H1 (cell line): ENCODE results near the gene ADRM1. TPM values are rescaled to one million over a fixed set of nuclear protein-coding genes. Genes with fewer than 3 reads are reported as not detected.

Source experiments
- CTCF ChIA-PET: fragments of 300-600 bp; sonication (Branson Sonifier 250); formaldehyde crosslinking; loops from one replicate; lab custom pipeline; 2021; ENCODE audit not compliant: partially characterized antibody; lab: Charles Lee
- POLR2A ChIA-PET: fragments of 300-600 bp; sonication (Branson Sonifier 250); formaldehyde crosslinking; loops from one replicate; lab custom pipeline; 2021; ENCODE audit warnings: inconsistent platforms; ENCODE audit not compliant: partially characterized antibody; lab: Charles Lee
- DNase-seq, 2 experiments: peaks; one replicate each; pipeline versions ENCODE4 v3.0.0 to v3.0.0-alpha.2; 2010 to 2022; ENCODE audit warnings: low spot score in 2 of 2, low read depth in 1 of 2, mixed read lengths in 1 of 2
- FAIRE-seq: peaks from 2 replicates; lab custom pipeline; 2011; peaks lifted over from hg19 to GRCh38; lab: Jason Lieb, UNC
- H2AFZ ChIP-seq: 2 replicates; pipeline ENCODE4 v1.8.1; 2012; ENCODE audit warnings: low read length, inconsistent platforms
- H2AK5ac ChIP-seq: 2 replicates; pipeline ENCODE4 v1.6.1; 2013; ENCODE audit warnings: low read depth, low read length
- H2BK120ac ChIP-seq: replicated peaks from 2 replicates; pipeline ENCODE3; 2013; ENCODE audit warnings: low read depth, low read length, inconsistent platforms
- H2BK12ac ChIP-seq: 2 replicates; pipeline ENCODE4 v1.6.1; 2013; ENCODE audit warnings: low read depth, low read length
- H2BK15ac ChIP-seq: 2 replicates; pipeline ENCODE4 v1.6.1; 2013; ENCODE audit warnings: low read length
- H2BK20ac ChIP-seq: 2 replicates; pipeline ENCODE4 v1.6.1; 2013; ENCODE audit warnings: low read length
- H2BK5ac ChIP-seq: 2 replicates; pipeline ENCODE4 v1.6.1; 2013; ENCODE audit warnings: low read depth, low read length
- H3K14ac ChIP-seq: 2 replicates; pipeline ENCODE4 v1.6.1; 2013; ENCODE audit warnings: inconsistent platforms; ENCODE audit not compliant: insufficient read length
- H3K18ac ChIP-seq: 2 replicates; pipeline ENCODE4 v1.6.1; 2013; ENCODE audit warnings: low read length; ENCODE audit errors: extremely low read depth
- H3K23ac ChIP-seq: 2 replicates; pipeline ENCODE4 v1.6.1; 2013; ENCODE audit warnings: inconsistent platforms; ENCODE audit not compliant: insufficient read length
- H3K23me2 ChIP-seq: 2 replicates; pipeline ENCODE4 v1.6.1; 2013; ENCODE audit warnings: low read depth, low read length
- H3K27ac ChIP-seq: 2 replicates; pipeline ENCODE4 v1.6.1; 2011; ENCODE audit warnings: low read depth, low read length, inconsistent platforms
- H3K27me3 ChIP-seq, 4 experiments: replicated peaks in 1 of 4; 1 replicate in 1 of 4; 2 replicates in 3 of 4; pipeline versions ENCODE4 v1.6.1 to v1.8.1; 2011 to 2013; ENCODE audit warnings: low read length in 3 of 4, mild to moderate bottlenecking in 3 of 4, inconsistent platforms in 2 of 4, mixed read lengths in 2 of 4, moderate library complexity in 1 of 4; ENCODE audit not compliant: control insufficient read depth in 3 of 4, insufficient read depth in 3 of 4; ENCODE audit errors: extremely low read depth in 1 of 4
- H3K36me3 ChIP-seq, 4 experiments: 2 replicates each; pipeline versions ENCODE4 v1.6.1 to v1.8.1; 2011 to 2013; ENCODE audit warnings: mild to moderate bottlenecking in 4 of 4, low read length in 3 of 4, moderate library complexity in 2 of 4, control low read depth in 1 of 4, inconsistent platforms in 1 of 4; ENCODE audit not compliant: insufficient read depth in 4 of 4, control insufficient read depth in 2 of 4
- H3K4ac ChIP-seq: replicated peaks from 2 replicates; pipeline ENCODE3; 2013; ENCODE audit warnings: low read length, low read depth, mixed read lengths, inconsistent platforms; ENCODE audit not compliant: insufficient read length
- H3K4me1 ChIP-seq, 4 experiments: replicated peaks in 1 of 4; 1 replicate in 1 of 4; 2 replicates in 3 of 4; pipeline versions ENCODE4 v1.6.1 to v1.8.1; 2011 to 2013; ENCODE audit warnings: low read length in 3 of 4, inconsistent platforms in 2 of 4, mixed read lengths in 1 of 4; ENCODE audit not compliant: insufficient read depth in 4 of 4, control insufficient read depth in 3 of 4
- H3K4me2 ChIP-seq, 2 experiments: 2 replicates each; pipeline versions ENCODE4 v1.6.1 to v1.8.1; 2011 to 2013; ENCODE audit warnings: low read depth in 2 of 2, low read length in 2 of 2, control low read depth in 1 of 2, inconsistent platforms in 1 of 2, mild to moderate bottlenecking in 1 of 2; ENCODE audit not compliant: insufficient read depth in 1 of 2
- H3K4me3 ChIP-seq, 4 experiments: fragments of 200-600, 300-600 bp in 1 of 4; sonication (generic), shearing (Covaris generic), sonication (Bioruptor Twin) in 1 of 4; 2 replicates each; pipeline versions ENCODE4 v1.5.1 to v1.8.1; 2011 to 2016; ENCODE audit warnings: low read length in 4 of 4, low read depth in 3 of 4, control low read depth in 2 of 4, inconsistent platforms in 2 of 4, mild to moderate bottlenecking in 2 of 4, mixed read lengths in 1 of 4, moderate library complexity in 1 of 4; ENCODE audit not compliant: insufficient read depth in 2 of 4; ENCODE audit errors: extremely low read depth in 1 of 4
- H3K56ac ChIP-seq: replicated peaks from 2 replicates; pipeline ENCODE3; 2013; ENCODE audit warnings: low read depth, mild to moderate bottlenecking, mixed read lengths, low read length, inconsistent platforms; ENCODE audit not compliant: insufficient read length
- H3K79me1 ChIP-seq: 2 replicates; pipeline ENCODE4 v1.6.1; 2013; ENCODE audit warnings: low read depth, low read length, control low read depth
- H3K79me2 ChIP-seq, 2 experiments: 2 replicates each; pipeline versions ENCODE4 v1.6.1 to v1.8.1; 2012 to 2013; ENCODE audit warnings: low read length in 2 of 2, mild to moderate bottlenecking in 2 of 2, inconsistent platforms in 1 of 2; ENCODE audit not compliant: insufficient read depth in 2 of 2, control insufficient read depth in 1 of 2
- H3K9ac ChIP-seq, 4 experiments: replicated peaks in 1 of 4; 1 replicate in 1 of 4; 2 replicates in 3 of 4; pipeline versions ENCODE4 v1.6.1 to v1.8.1; 2011 to 2013; ENCODE audit warnings: low read depth in 3 of 4, low read length in 3 of 4, control low read depth in 2 of 4, mild to moderate bottlenecking in 2 of 4, moderate library complexity in 2 of 4, inconsistent platforms in 1 of 4; ENCODE audit errors: extremely low read depth in 1 of 4
- H3K9me3 ChIP-seq, 2 experiments: 2 replicates each; pipeline versions ENCODE4 v1.6.1 to v1.8.1; 2012 to 2013; ENCODE audit warnings: mild to moderate bottlenecking in 2 of 2, moderate library complexity in 2 of 2, control low read depth in 1 of 2, inconsistent platforms in 1 of 2, low read depth in 1 of 2, low read length in 1 of 2, mixed read lengths in 1 of 2; ENCODE audit not compliant: insufficient read depth in 2 of 2
- H4K20me1 ChIP-seq, 2 experiments: replicated peaks in 1 of 2; 2 replicates each; pipeline versions ENCODE3 to v1.8.1; 2011 to 2013; ENCODE audit warnings: inconsistent platforms in 2 of 2, low read length in 2 of 2, mild to moderate bottlenecking in 1 of 2; ENCODE audit not compliant: insufficient read depth in 2 of 2, control insufficient read depth in 1 of 2
- H4K5ac ChIP-seq: 2 replicates; pipeline ENCODE4 v1.6.1; 2013; ENCODE audit warnings: low read length, low read depth, mixed read lengths, inconsistent platforms; ENCODE audit not compliant: insufficient read length
- H4K8ac ChIP-seq: 2 replicates; pipeline ENCODE4 v1.8.0; 2013; ENCODE audit warnings: mild to moderate bottlenecking, moderate library complexity, low read length, inconsistent platforms; ENCODE audit not compliant: insufficient read depth; ENCODE audit errors: extremely low read depth
- H4K91ac ChIP-seq: replicated peaks from 2 replicates; pipeline ENCODE3; 2013; ENCODE audit warnings: low read length, mixed read lengths, inconsistent platforms; ENCODE audit not compliant: insufficient read length
- CREB1 ChIP-seq: IDR thresholded peaks from 2 replicates; pipeline ENCODE4 v1.6.1; 2012; ENCODE audit warnings: inconsistent platforms
- CTBP2 ChIP-seq: IDR thresholded peaks from 2 replicates; pipeline ENCODE4 v1.7.0; 2011; ENCODE audit warnings: borderline replicate concordance, mild to moderate bottlenecking, moderate library complexity, mixed read lengths, low read length; ENCODE audit not compliant: insufficient read depth, insufficient read length
- HDAC2 ChIP-seq, 2 experiments: fragments of 300-600 bp in 1 of 2; sonication (generic) in 1 of 2; IDR thresholded peaks; 2 replicates each; pipeline ENCODE4 v1.6.1; 2011 to 2012; ENCODE audit warnings: low read depth in 2 of 2, low read length in 2 of 2, mild to moderate bottlenecking in 2 of 2, moderate library complexity in 2 of 2, borderline replicate concordance in 1 of 2, inconsistent platforms in 1 of 2
- RFX5 ChIP-seq: IDR thresholded peaks from 2 replicates; pipeline ENCODE4 v1.6.1; 2011; ENCODE audit warnings: low read depth, low read length, improper control_type of control experiment, borderline replicate concordance
- SAP30 ChIP-seq: fragments of 300-600 bp; sonication (generic); IDR thresholded peaks from 2 replicates; pipeline ENCODE4 v1.7.1; 2012; ENCODE audit warnings: low read length, moderate library complexity, mild to moderate bottlenecking, inconsistent platforms; ENCODE audit not compliant: insufficient read depth, insufficient replicate concordance
- TAF1 ChIP-seq: IDR thresholded peaks from 2 replicates; pipeline ENCODE4 v1.6.1; 2011; ENCODE audit warnings: mild to moderate bottlenecking, low read depth, low read length
- YY1 ChIP-seq: IDR thresholded peaks from 2 replicates; pipeline ENCODE4 v1.6.1; 2011; ENCODE audit warnings: low read depth, mild to moderate bottlenecking, low read length
- WGBS, 2 experiments: shearing (Covaris generic) in 1 of 2; methylation state at CpG; one replicate each; pipeline versions ENCODE4 v1.1.6 to v1.1.7; 2013 to 2015; ENCODE audit warnings: low lambda C conversion rate in 2 of 2, mixed read lengths in 2 of 2, inconsistent platforms in 1 of 2, low coverage in 1 of 2, missing lambda C conversion rate in 1 of 2; ENCODE audit not compliant: insufficient replicate concordance in 2 of 2, insufficient coverage in 1 of 2, insufficient read length in 1 of 2; ENCODE audit errors: extremely low coverage in 1 of 2, missing lambda C conversion rate in 1 of 2; 5-methylcytosine and 5-hydroxymethylcytosine counted together
- polyA plus RNA-seq, 7 experiments: library from polyadenylated mRNA; depleted of rRNA in 3 of 7; stranded (reverse) in 5 of 7; unstranded in 2 of 7; fragments of >200 nt in 5 of 7; fragments of 200-250 nt in 2 of 7; gene quantifications; 1 replicate in 5 of 7; 2 replicates in 1 of 7; 4 replicates in 1 of 7; pipeline versions ENCODE4 v1.2.1 to v1.2.3, GENCODE V29; 2011 to 2013; ENCODE audit warnings: missing spikeins in 2 of 7, mixed read lengths in 2 of 7
- total RNA-seq: library from RNA; stranded (reverse); fragmentation: NEBNext Ultra II Directional; extraction: Animal tissue kit (Norgen Biotek cat#: 25700); gene quantifications from 2 replicates; pipeline ENCODE4 v1.2.1, GENCODE V29; 2021
- TF ChIP-seq, protein P1 (sequence below): IDR thresholded peaks from 2 replicates; pipeline ENCODE4 v1.6.1; 2012; ENCODE audit warnings: inconsistent platforms
- TF ChIP-seq, protein P2 (sequence below): IDR thresholded peaks from 2 replicates; pipeline ENCODE4 v1.6.1; 2012; ENCODE audit warnings: low read length, inconsistent platforms

Gene ADRM1
- total and polyA plus RNA-seq, 2 of the 8 experiments (the other 6 are each of a cell fraction or from before 2014, with no cell fraction given): 126 to 214 TPM

DNA sequence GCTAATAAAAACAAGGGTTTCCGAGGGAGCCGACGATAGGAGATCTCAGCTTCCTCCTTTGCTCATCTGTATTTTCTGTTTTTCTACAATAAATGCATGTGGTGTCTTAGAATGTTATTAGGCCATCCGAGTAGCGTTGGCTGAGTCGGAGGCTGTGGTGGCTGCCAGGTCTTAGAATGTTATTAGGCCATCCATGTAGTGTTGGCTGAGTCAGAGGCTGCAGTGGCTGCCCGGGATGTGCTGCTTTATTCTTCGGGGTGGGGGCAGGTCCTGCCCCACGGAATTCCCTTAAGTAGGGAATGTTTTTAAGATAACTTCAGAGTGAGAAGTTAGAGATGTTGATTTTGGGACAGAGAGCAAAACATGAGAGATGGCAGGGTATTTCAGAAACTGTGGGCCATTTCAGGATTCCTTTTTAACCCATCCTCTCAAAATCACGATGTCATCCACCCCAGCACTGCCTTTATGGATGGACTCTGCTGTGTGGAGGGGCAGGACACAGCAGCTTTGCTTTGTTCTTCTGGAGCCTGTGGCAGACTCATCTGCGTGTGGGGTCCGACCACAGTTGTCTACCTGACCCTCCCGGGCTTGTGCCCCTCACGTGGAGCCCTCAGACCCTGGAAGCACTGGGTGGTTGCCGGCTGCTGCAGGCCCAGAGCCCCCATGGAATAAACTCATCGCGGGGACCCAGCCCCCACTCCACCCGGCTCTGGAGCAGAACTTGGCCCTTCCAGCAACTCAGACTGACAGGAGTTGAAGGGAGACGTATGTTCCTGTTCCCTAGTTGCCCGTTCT is 44.1 kb upstream of the ADRM1 start:
- no peak for DNase-seq
- no peak for TF ChIP-seq SAP30
- TF ChIP-seq RFX5: no peak
- TF ChIP-seq CTBP2: no peak
- TF ChIP-seq HDAC2 (IDR thresholded peaks at IDR 0.05; ENCODE audit: borderline replicate concordance in 1 of 2, low read depth in 2 of 2, low read length in 2 of 2): no peak
- TF ChIP-seq, protein P1, sequence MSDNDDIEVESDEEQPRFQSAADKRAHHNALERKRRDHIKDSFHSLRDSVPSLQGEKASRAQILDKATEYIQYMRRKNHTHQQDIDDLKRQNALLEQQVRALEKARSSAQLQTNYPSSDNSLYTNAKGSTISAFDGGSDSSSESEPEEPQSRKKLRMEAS: no peak
- TF ChIP-seq CREB1: no peak
- no peak for TF ChIP-seq YY1
- TF ChIP-seq, protein P2, sequence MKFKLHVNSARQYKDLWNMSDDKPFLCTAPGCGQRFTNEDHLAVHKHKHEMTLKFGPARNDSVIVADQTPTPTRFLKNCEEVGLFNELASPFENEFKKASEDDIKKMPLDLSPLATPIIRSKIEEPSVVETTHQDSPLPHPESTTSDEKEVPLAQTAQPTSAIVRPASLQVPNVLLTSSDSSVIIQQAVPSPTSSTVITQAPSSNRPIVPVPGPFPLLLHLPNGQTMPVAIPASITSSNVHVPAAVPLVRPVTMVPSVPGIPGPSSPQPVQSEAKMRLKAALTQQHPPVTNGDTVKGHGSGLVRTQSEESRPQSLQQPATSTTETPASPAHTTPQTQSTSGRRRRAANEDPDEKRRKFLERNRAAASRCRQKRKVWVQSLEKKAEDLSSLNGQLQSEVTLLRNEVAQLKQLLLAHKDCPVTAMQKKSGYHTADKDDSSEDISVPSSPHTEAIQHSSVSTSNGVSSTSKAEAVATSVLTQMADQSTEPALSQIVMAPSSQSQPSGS: no peak
- no peak for TF ChIP-seq TAF1

More for the DNA sequence above, 44.1 kb upstream of the ADRM1 start:
- Histone ChIP-seq H2AK5ac (no peak overlapping the region), H2BK5ac (no peak overlapping the region), H4K20me1 (peaks cover 7 to 11% of the 10 kb centered on the region in 2 experiments), H3K79me2 (peaks cover 0 to 16% of the 10 kb centered on the region in 2 experiments; a peak in 1 of 4 replicates), H3K14ac (no peak overlapping the region), H2BK12ac (no peak overlapping the region), H3K4me3 (no peak overlapping the region), H2BK15ac (no peak overlapping the region), H3K4ac (no peak overlapping the region), H2BK20ac (no peak overlapping the region), H3K27me3 (no peaks in the 10 kb centered on the region), H4K91ac (no peak overlapping the region), H3K4me2 (no peak overlapping the region), H3K56ac (no peak overlapping the region), H3K36me3 (peaks cover 0 to 15% (median under 1%) of the 10 kb centered on the region in 4 experiments; a peak in 5 of 8 replicates), H3K79me1 (peaks cover 8% of the 10 kb centered on the region), H3K9me3 (no peaks in the 10 kb centered on the region), H3K9ac (no peak overlapping the region), H2AFZ (no peak overlapping the region), H3K23me2 (no peaks in the 10 kb centered on the region), H3K18ac (no peak overlapping the region), H2BK120ac (no peak overlapping the region), H4K5ac (no peak overlapping the region), H3K27ac (no peak overlapping the region), H3K4me1 (no peaks in the 10 kb centered on the region), H3K23ac (no peak overlapping the region), H4K8ac (no peak overlapping the region)
- CTCF ChIA-PET: interaction anchor here (1.1 to 2.7 kb wide), 2 partner anchors 12 to 37 kb away, joined by 3 to 18 read pairs; no protein-coding TSS in a partner anchor
- POLR2A ChIA-PET: interaction anchor here (1.7 kb wide), 1 partner anchor 12 kb away, joined by 4 read pairs; no protein-coding TSS in a partner anchor
- FAIRE-seq: no peak
- 93% methylated on average over 19 of the region's 20 CpGs; no CpG with 5 or more reads in 1 of the 2 experiments for WGBS, 2 experiments
